T1000 (cell line): ENCODE results near the gene DNAJC25.
"Not testable (repeated sequence)": the region's sequence is repeated elsewhere in the genome, so short reads cannot be mapped to it uniquely, and the experiment has no call there.

ENCODE experiments used
- DNase-seq: peaks from one replicate; lab custom pipeline; 2025; ENCODE audit warnings: mixed read lengths; lab: John Stamatoyannopoulos, UW

DNAJC25 gene

GRCh38 chr9:111631214-111631971, at the start of gene DNAJC25:
Gene DNAJC25, plus strand, starts transcription at chr9:111631334. Its CDS starts 74 bp downstream, at chr9:111631408.
- DNase-seq, result peak; percentile 92

DNA sequence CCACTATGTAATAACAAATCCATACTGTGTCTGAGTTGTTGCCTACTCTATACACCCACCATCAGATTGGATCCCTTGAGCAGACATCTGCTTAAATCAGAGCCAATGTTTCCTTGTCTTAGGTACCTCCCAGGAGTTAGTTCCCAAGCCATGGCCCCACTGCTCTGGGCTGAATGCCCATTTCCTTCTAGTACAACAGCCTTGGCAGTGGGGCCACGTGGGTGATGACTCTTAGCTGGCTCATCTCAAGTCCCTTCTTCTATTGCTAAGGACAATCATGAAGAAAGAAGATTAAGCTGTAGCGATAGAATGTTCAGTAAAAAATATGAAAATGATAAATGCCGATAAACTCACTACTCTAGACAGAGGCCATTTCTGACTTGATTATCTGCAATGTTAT, 48.2 kb upstream of the DNAJC25 start:
- no peak for DNase-seq

GRCh38 chr9:111586378-111586777, 44.8 kb upstream of the DNAJC25 start:
- no peak for DNase-seq

GRCh38 chr9:111588846-111589245, 42.3 kb upstream of the DNAJC25 start:
- no peak for DNase-seq

DNA sequence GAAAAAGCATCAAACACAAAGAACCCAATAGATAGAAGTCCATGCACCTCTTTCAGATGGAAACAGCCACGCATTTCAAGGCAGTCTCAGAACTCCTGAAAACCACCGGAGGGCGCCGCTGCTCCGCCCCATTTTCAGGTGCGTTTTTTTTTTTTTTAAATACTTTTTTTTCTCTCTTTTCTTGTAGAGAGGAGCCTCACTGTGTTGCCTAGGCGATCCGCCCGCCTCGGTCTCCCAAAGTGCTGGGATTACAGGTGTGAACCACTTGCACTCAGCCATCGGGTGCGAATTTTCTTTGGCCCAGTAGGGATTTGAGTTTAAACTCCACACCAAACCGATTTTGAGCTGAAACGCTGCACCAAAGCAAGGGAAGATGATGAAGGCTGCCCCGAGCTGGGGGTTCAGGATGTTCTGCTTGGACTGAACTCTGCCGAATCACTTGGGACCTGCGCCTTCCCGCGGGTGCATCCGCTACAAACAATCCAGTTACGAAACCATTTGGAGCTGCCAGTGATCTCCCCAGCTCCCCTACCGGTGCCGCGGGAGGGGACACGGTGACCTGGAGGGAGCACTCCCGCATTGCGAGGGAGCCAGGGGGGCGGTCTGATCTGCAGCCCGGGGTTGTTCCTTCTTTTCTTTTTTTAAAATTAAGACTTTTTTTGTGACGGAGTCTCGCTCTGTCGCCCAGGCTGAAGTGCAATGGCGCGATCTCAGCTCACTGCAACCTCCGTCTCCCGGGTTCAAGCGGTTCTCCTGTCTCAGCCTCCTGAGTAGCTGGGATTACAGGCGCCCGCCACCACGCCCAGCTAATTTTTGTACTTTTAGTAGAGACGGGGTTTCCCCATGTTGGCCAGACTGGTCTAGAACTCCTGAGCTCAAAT, 33.0 kb upstream of the DNAJC25 start:
- DNase-seq, result peak; percentile 26

DNA sequence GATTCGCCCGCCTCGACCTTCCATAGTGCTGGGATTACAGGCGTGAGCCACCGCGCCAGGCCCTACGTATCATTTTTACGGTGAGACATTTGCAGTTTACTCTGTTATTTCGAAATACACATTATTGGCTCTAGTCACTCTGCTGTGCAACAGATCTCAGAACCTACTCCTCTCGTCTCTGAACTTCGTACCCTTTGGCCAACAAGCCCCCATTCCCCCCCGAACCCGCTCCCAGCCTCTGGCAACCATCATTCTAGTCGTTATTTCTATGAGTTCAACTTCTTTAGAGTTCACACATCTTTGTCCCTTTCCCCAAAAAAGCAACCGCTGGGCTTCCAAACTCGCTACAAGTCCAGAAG, 32.4 kb upstream of the DNAJC25 start:
- DNase-seq, result no peak

DNA sequence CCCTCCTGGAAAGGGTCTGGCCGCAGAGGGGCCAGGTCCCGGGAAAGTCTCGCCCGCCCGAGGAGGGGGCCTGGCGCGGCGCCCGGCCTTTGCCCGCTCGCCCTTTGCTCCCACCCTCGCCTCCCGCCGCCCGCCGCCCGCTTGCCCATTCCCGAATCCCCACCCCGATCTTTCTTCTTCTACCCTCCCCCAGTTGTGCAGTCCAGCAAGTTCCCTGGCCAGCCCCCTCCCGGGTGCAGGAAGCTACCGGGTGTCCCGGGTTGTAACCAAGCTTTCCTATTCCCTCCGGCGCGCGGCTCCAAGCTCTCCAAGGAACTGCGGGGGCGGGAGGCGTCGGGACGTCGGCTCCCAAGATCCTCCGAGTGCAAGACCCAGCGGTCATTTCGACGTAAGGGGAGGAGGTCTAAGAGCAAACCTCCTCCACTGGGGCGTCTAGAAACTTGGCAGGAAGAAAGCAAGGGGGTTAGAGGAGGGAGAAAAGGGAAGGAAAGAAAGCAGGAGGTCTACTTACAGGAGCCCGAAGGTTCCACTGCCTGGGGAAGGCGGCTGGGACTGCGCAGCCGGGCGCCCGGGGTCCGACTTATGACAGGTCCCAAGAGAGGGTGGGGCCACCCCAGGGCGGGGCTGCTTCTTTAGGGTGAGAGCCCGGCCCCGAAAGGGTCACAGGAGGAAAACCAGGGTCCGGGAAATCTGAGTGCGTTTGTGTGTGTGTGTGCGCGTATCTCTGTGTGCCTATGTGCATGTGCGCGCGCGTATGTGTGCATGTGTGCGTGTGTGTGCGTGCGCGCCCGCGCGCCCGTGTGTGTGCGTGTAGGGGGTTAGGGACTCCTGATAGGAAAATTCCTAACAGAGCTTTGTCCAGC, 31.8 kb upstream of the DNAJC25 start, which contains the start of gene PTGR1:
PTGR1 (minus strand) TSS at position 556 of the 863 bp plus-strand sequence. CDS start 2,225 bp downstream, outside the sequence.
- peak; percentile 46 for DNase-seq

DNA sequence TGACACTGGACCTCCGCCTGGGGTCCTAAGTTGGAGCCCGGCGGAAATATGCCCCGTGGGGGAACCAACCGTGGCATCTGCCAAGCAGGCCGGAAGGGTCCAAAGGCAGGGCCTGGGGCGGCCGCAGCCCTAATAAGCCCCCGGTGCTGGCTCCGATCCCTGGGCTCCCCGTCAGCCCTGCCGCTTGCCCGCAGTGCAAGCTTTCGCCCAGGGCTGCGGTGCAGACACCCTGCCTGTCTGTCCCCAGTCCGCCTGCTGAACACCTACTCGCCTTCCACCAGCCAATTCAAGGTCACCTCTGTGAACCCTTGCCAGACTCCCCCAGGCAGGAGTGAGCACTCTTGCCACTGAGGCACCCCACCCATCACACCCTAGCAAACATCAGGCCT, 31.2 kb upstream of the DNAJC25 start:
- DNase-seq, result no peak

GRCh38 chr9:111601237-111602018, 29.7 kb upstream of the DNAJC25 start:
- no peak for DNase-seq

GRCh38 chr9:111603041-111603440, 28.1 kb upstream of the DNAJC25 start:
- DNase-seq, result no peak

DNA sequence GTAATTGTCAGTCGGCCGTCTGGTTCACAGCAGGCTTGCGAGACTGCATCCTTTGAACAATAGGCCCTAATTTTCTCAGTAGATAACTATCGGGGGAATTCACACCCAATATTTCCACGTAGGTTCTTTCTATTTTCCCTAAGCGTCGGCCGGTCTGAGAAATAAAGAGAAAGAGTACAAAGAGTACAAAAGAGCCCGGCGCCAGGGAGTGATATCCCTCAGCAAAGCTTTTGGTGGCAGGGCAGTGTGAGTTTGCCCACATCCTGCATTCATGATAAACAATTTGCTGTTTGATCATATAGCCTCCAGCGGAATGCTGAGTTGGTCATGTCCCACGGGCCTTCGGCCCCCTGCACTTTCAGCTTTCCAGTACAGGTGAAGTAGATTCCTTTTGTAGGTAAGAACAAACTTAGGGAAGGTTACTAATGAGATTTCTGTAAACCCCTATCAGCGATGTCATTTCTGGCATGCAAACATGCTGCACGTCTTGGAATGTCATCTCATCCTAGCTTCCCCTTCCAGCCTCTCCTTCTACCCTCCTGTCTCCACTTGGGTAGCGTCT, 27.0 kb upstream of the DNAJC25 start:
- DNase-seq, result no peak

DNA sequence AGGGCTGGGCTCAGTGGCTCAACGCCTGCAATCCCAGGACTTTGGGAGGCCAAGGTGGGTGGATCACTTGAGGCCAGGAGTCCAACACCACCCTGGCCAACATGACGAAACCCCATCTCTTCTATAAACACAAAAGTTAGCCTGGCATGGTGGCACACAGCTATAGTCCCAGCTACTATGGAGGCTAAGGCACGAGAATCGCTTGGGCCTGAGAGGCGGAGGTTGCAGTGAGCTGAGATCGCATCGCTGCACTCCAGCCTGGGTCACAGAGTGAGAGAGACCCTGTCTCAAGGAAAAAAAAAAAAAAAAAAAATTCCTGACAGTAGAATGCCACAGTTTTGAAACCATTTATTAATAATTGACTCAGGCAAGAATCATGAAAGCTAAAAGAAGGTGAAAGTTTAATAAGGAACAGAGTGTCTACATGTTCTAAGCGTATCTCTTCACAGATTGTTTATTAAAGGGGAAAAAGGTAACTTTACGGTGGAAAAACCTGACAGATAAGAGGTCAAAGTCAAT, 26.0 kb upstream of the DNAJC25 start:
- DNase-seq, result no peak

DNA sequence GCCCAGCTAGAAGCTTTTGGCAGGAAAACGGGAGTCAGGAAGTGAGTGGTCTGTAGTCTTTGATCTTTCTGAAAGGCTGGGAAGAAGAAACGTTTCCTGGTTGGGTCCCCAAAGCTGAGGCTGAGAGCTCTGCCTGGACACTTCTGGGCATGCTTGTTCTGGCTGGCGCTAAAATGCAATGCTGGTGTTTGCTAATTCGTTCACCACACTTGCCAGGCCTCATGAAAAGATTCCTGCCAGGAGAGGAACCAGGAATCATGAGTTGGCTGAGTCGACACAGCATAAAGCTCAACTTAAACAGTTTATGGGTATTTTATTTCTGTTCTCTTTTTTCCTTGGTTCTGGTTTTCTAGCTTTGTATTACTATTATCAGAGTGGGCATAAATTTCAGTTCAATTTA, 21.0 kb upstream of the DNAJC25 start:
- DNase-seq, result no peak

- no peak for DNase-seq
Measured at GRCh38 chr9:111610845-111611244, 20.3 kb upstream of the DNAJC25 start.

GRCh38 chr9:111613436-111614040, 17.6 kb upstream of the DNAJC25 start:
- no peak for DNase-seq

- DNase-seq, result no peak
Measured at GRCh38 chr9:111615928-111616327, 15.2 kb upstream of the DNAJC25 start.

DNA sequence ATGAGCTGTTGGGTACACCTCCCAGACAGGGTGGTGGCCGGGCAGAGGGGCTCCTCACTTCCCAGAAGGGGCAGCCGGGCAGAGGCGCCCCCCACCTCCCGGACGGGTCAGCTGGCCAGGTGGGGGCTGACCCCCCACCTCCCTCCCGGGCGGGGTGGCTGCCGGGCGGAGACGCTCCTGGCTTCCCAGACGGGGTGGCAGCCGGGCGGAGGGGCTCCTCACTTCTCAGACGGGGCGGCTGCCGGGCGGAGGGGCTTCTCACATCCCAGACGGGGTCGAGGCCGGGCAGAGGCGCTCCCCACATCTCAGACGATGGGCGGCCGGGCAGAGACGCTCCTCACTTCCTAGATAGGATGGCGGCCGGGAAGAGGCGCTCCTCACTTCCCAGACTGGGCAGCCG, 13.8 kb upstream of the DNAJC25 start:
- not testable (repeated sequence) for DNase-seq

GRCh38 chr9:111621895-111622480, 9.1 kb upstream of the DNAJC25 start:
- DNase-seq, result no peak

GRCh38 chr9:111622626-111623025, 8.5 kb upstream of the DNAJC25 start:
- peak; percentile 11 for DNase-seq
